ENCODE results near the gene CENPC. TPM values are rescaled to one million over a fixed set of nuclear protein-coding genes. Genes with fewer than 3 reads are reported as not detected.
"Not testable (repeated sequence)": the region's sequence is repeated elsewhere in the genome, so short reads cannot be mapped to it uniquely, and the experiment has no call there.

CENPC gene
- total and polyA plus RNA-seq, 2 donors (not counting 3 experiments of a cell fraction or from before 2014, with no cell fraction given): 3.6 to 26.4 TPM

DNA sequence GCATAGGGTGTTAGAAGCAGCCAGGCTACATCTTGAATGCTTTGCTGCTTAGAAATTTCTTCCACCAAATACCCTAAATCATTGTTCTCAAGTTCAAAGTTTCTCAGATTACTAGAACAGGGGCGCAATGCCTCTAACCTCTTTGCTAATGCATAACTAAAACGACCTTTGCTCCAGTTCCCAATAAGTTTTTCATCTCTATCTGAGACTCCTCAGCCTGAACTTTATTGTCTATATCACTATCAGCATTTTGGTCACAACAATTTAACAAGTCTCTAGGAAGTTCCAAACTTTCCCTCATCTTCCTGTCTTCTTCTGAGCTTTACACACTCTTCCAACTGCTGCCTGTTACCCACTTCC lies 92.5 kb downstream of the CENPC start:
- H3K4me2 ChIP-seq (ENCODE audit: insufficient read depth, low read length); H3K4me3 ChIP-seq (replicated peaks in 1 of 3; ENCODE audit: insufficient read depth in 1 of 3, low read depth in 1 of 3, low read length in 3 of 3); H3K4me1 ChIP-seq (ENCODE audit: control insufficient read depth, extremely low read depth, insufficient read depth, low read length); H3K9me1 ChIP-seq (replicated peaks; ENCODE audit: control insufficient read depth, extremely low read depth, insufficient read depth, low read length); FAIRE-seq; DNase-seq (ENCODE audit: low read depth, low spot score); H3K9me3 ChIP-seq (replicated peaks; ENCODE audit: control insufficient read depth, insufficient read depth, low read length); dilution Hi-C loops (cut with MboI; ENCODE audit: extremely low pct_ligation_motif_present, low sequenced_read_pairs); CTCF ChIA-PET; H3K27me3 ChIP-seq (ENCODE audit: control insufficient read depth in 2 of 2, insufficient read depth in 2 of 2, low read length in 2 of 2); H3K36me3 ChIP-seq (ENCODE audit: control insufficient read depth in 2 of 2, extremely low read depth in 1 of 2, insufficient read depth in 2 of 2, low read length in 2 of 2); H3K27ac ChIP-seq (ENCODE audit: insufficient read depth, low read depth, low read length); BruUV-seq (replicated peaks); H2AFZ ChIP-seq (ENCODE audit: low read depth, low read length); H3K9ac ChIP-seq (replicated peaks; ENCODE audit: extremely low read depth, insufficient read depth, low read length); H4K20me1 ChIP-seq (replicated peaks; ENCODE audit: control insufficient read depth, extremely low read depth, insufficient read depth, low read length); intact Hi-C loops (cut with micrococcal nuclease); H3K79me2 ChIP-seq (ENCODE audit: control insufficient read depth, insufficient read depth, low read length); POLR2A ChIA-PET: not testable (repeated sequence)

- intact Hi-C loops (cut with micrococcal nuclease) (no loop called here), dilution Hi-C loops (cut with MboI; ENCODE audit: extremely low pct_ligation_motif_present, low sequenced_read_pairs) (no loop called here)
- H3K27me3 ChIP-seq (ENCODE audit: control insufficient read depth in 2 of 2, insufficient read depth in 2 of 2, low read length in 2 of 2): no peaks in the 10 kb centered on the region
- DNase-seq (ENCODE audit: low read depth, low spot score) (no peak), FAIRE-seq (no peak)
- no peak overlapping the region for H2AFZ ChIP-seq (ENCODE audit: low read depth, low read length)
- no peaks in the 10 kb centered on the region for H4K20me1 ChIP-seq (replicated peaks; ENCODE audit: control insufficient read depth, extremely low read depth, insufficient read depth, low read length)
- H3K9ac ChIP-seq (replicated peaks; ENCODE audit: extremely low read depth, insufficient read depth, low read length): no peak overlapping the region
- no peaks in the 10 kb centered on the region for H3K9me3 ChIP-seq (replicated peaks; ENCODE audit: control insufficient read depth, insufficient read depth, low read length)
- H3K79me2 ChIP-seq (ENCODE audit: control insufficient read depth, insufficient read depth, low read length): no peaks in the 10 kb centered on the region
- no TSS peak for BruUV-seq (replicated peaks)
- ChIA-PET CTCF (no interaction called here), POLR2A (no interaction called here)
- no peak for TF ChIP-seq FOS (IDR thresholded peaks at IDR 0.05; ENCODE audit: borderline replicate concordance, insufficient read depth, low read length)
- TF ChIP-seq, protein P1, sequence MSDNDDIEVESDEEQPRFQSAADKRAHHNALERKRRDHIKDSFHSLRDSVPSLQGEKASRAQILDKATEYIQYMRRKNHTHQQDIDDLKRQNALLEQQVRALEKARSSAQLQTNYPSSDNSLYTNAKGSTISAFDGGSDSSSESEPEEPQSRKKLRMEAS (IDR thresholded peaks at IDR 0.05; ENCODE audit: insufficient read depth, insufficient read length): no peak
- TF ChIP-seq GATA2 (IDR thresholded peaks at IDR 0.05; ENCODE audit: insufficient read depth, insufficient read length, low read depth, low read length): no peak
- no peak for TF ChIP-seq POLR2A (IDR thresholded peaks at IDR 0.05; ENCODE audit: low read depth, low read length)
- TF ChIP-seq MYC (IDR thresholded peaks at IDR 0.05; ENCODE audit: low read depth, low read length): no peak
- TF ChIP-seq POLR2AphosphoS5 (IDR thresholded peaks at IDR 0.05; ENCODE audit: insufficient read depth, low read depth, low read length): no peak
- TF ChIP-seq EZH2 (IDR thresholded peaks at IDR 0.05; ENCODE audit: borderline replicate concordance, low read depth, low read length, severe bottlenecking): no peak
- no peak overlapping the region for H3K4me2 ChIP-seq (ENCODE audit: insufficient read depth, low read length)
- no peak overlapping the region for H3K4me3 ChIP-seq (replicated peaks in 1 of 3; ENCODE audit: insufficient read depth in 1 of 3, low read depth in 1 of 3, low read length in 3 of 3)
- no peaks in the 10 kb centered on the region for H3K4me1 ChIP-seq (ENCODE audit: control insufficient read depth, extremely low read depth, insufficient read depth, low read length)
- no peaks in the 10 kb centered on the region for H3K9me1 ChIP-seq (replicated peaks; ENCODE audit: control insufficient read depth, extremely low read depth, insufficient read depth, low read length)
- H3K27ac ChIP-seq (ENCODE audit: insufficient read depth, low read depth, low read length): no peak overlapping the region
- H3K36me3 ChIP-seq (ENCODE audit: control insufficient read depth in 2 of 2, extremely low read depth in 1 of 2, insufficient read depth in 2 of 2, low read length in 2 of 2): peaks cover 2% of the 10 kb centered on the region in 2 experiments
Observed at GRCh38 chr4:67452100-67452845, 93.0 kb downstream of the CENPC start.
